Keratinocyte (primary cell): ENCODE results near the gene TCERG1L.

Experiments used
- CTCF ChIP-seq, 3 experiments: IDR thresholded peaks in 1 of 3; conservative IDR thresholded peaks in 1 of 3; optimal IDR thresholded peaks in 1 of 3; 2 replicates in 2 of 3; 3 replicates in 1 of 3; pipeline versions ENCODE3 to v1.5.1; 2011; ENCODE audit warnings: low read length in 3 of 3, mild to moderate bottlenecking in 3 of 3, moderate library complexity in 2 of 3, control low read depth in 1 of 3, inconsistent platforms in 1 of 3; ENCODE audit not compliant: insufficient read depth in 2 of 3; ENCODE audit errors: extremely low read depth in 1 of 3
- EZH2 ChIP-seq: IDR thresholded peaks from one replicate; pipeline ENCODE4 v1.6.1; 2012; ENCODE audit warnings: inconsistent platforms, mild to moderate bottlenecking, low read length, moderate library complexity

- TF ChIP-seq CTCF (optimal IDR thresholded peaks at IDR 0.05 in 1 of 3, IDR thresholded peaks at IDR 0.05 in 1 of 3, conservative IDR thresholded peaks at IDR 0.05 in 1 of 3; ENCODE audit: extremely low read depth in 1 of 3, insufficient read depth in 2 of 3, low read length in 3 of 3) (no peak), EZH2 (no peak)
These were observed 132.8 kb downstream of the TCERG1L start for GRCh38 chr10:131178521-131179331.
